IMR-90 (cell line): Measurements from ENCODE around the gene CNOT6. TPM values are rescaled to one million over a fixed set of nuclear protein-coding genes. Genes with fewer than 3 reads are reported as not detected.

Experiments
- ATAC-seq: fragments of 200-7000 bp; cut with Tn5 transposase; 2 replicates; pipeline ENCODE4 v1.9.1; 2020; ENCODE audit warnings: low read depth, mild to moderate bottlenecking, moderate library complexity
- BruUV-seq: library from RNA; stranded (reverse); fragments of 400-500 nt; replicated peaks from 2 replicates; lab custom pipeline; 2021; lab: Mats Ljungman, UMichigan
- CTCF ChIA-PET: fragments of 300-600 bp; formaldehyde crosslinking; extraction: SDS; loops from one replicate; lab custom pipeline; 2021; ENCODE audit warnings: antibody characterized with exemption; lab: Yijun Ruan, JAX
- POLR2A ChIA-PET: fragments of 300-600 bp; sonication (Branson Sonifier 250); formaldehyde crosslinking; loops from one replicate; lab custom pipeline; 2022; ENCODE audit warnings: antibody characterized with exemption; ENCODE audit not compliant: unreplicated experiment; lab: Charles Lee
- DNase-seq: peaks from one replicate; pipeline ENCODE4 v3.0.0; 2013
- H2AFZ ChIP-seq: replicated peaks from 2 replicates; pipeline ENCODE3; 2013; ENCODE audit warnings: low read length, mild to moderate bottlenecking; ENCODE audit not compliant: poor library complexity
- H2AK5ac ChIP-seq: 2 replicates; pipeline ENCODE4 v1.6.1; 2013; ENCODE audit warnings: low read depth, low read length, inconsistent platforms
- H2AK9ac ChIP-seq: replicated peaks from 2 replicates; pipeline ENCODE3; 2013; ENCODE audit warnings: mild to moderate bottlenecking, low read depth, low read length, moderate library complexity; ENCODE audit not compliant: poor library complexity
- H2BK120ac ChIP-seq: 2 replicates; pipeline ENCODE4 v1.6.1; 2013; ENCODE audit warnings: low read depth, low read length, inconsistent platforms
- H2BK15ac ChIP-seq: 3 replicates; pipeline ENCODE4 v1.6.1; 2013; ENCODE audit warnings: low read depth, low read length, inconsistent platforms
- H2BK20ac ChIP-seq: 2 replicates; pipeline ENCODE4 v1.6.1; 2013; ENCODE audit warnings: low read depth, mild to moderate bottlenecking, inconsistent platforms, low read length, moderate library complexity
- H2BK5ac ChIP-seq: 2 replicates; pipeline ENCODE4 v1.6.1; 2013; ENCODE audit warnings: mild to moderate bottlenecking, low read depth, low read length, inconsistent platforms; ENCODE audit not compliant: poor library complexity, severe bottlenecking
- H3K14ac ChIP-seq: replicated peaks from 2 replicates; pipeline ENCODE4 v1.6.1; 2013; ENCODE audit warnings: low read depth, low read length, inconsistent platforms
- H3K18ac ChIP-seq: 2 replicates; pipeline ENCODE4 v1.6.1; 2013; ENCODE audit warnings: low read depth, low read length, control low read depth
- H3K23ac ChIP-seq: 2 replicates; pipeline ENCODE4 v1.6.1; 2013; ENCODE audit warnings: low read depth, low read length, inconsistent platforms
- H3K27ac ChIP-seq: 2 replicates; pipeline ENCODE4 v1.5.1; 2013; ENCODE audit warnings: mild to moderate bottlenecking, control low read depth, low read length; ENCODE audit not compliant: insufficient read depth
- H3K27me3 ChIP-seq: 2 replicates; pipeline ENCODE4 v1.6.1; 2013; ENCODE audit warnings: low read length; ENCODE audit not compliant: control insufficient read depth, insufficient read depth
- H3K36me3 ChIP-seq: 2 replicates; pipeline ENCODE4 v1.6.1; 2013; ENCODE audit warnings: low read length, mixed read lengths; ENCODE audit not compliant: control insufficient read depth, insufficient read depth
- H3K4ac ChIP-seq: 2 replicates; pipeline ENCODE4 v1.6.1; 2013; ENCODE audit warnings: low read depth, low read length, inconsistent platforms
- H3K4me1 ChIP-seq: 2 replicates; pipeline ENCODE4 v1.6.1; 2013; ENCODE audit warnings: low read length, mixed read lengths; ENCODE audit not compliant: control insufficient read depth, insufficient read depth
- H3K4me2 ChIP-seq: 2 replicates; pipeline ENCODE4 v1.6.1; 2013; ENCODE audit warnings: low read depth, mild to moderate bottlenecking, control low read depth, low read length, moderate library complexity
- H3K4me3 ChIP-seq: 2 replicates; pipeline ENCODE4 v1.5.1; 2013; ENCODE audit warnings: low read depth, mild to moderate bottlenecking, control low read depth, low read length, moderate library complexity; ENCODE audit not compliant: insufficient read depth
- H3K56ac ChIP-seq: 2 replicates; pipeline ENCODE4 v1.6.1; 2013; ENCODE audit warnings: low read length, inconsistent platforms; ENCODE audit not compliant: insufficient read depth; ENCODE audit errors: extremely low read depth
- H3K79me1 ChIP-seq, 2 experiments: 2 replicates each; pipeline ENCODE4 v1.6.1; 2013; ENCODE audit warnings: low read length in 2 of 2, inconsistent platforms in 1 of 2, low read depth in 1 of 2
- H3K9ac ChIP-seq: 2 replicates; pipeline ENCODE4 v1.6.1; 2013; ENCODE audit warnings: low read depth, low read length, control low read depth
- H3K9me1 ChIP-seq: 2 replicates; pipeline ENCODE4 v1.6.1; 2013; ENCODE audit warnings: low read length, inconsistent platforms; ENCODE audit not compliant: insufficient read depth
- H3K9me3 ChIP-seq: 2 replicates; pipeline ENCODE4 v1.6.1; 2013; ENCODE audit warnings: low read length; ENCODE audit not compliant: control insufficient read depth, insufficient read depth
- H4K20me1 ChIP-seq: 2 replicates; pipeline ENCODE4 v1.6.1; 2013; ENCODE audit warnings: low read length, inconsistent platforms; ENCODE audit not compliant: insufficient read depth
- H4K5ac ChIP-seq: 2 replicates; pipeline ENCODE4 v1.6.1; 2013; ENCODE audit warnings: mild to moderate bottlenecking, low read depth, low read length, control low read depth
- H4K8ac ChIP-seq, 2 experiments: 2 replicates each; pipeline ENCODE4 v1.6.1; 2013; ENCODE audit warnings: low read depth in 2 of 2, low read length in 2 of 2, control low read depth in 1 of 2, inconsistent platforms in 1 of 2
- H4K91ac ChIP-seq: 2 replicates; pipeline ENCODE4 v1.6.1; 2013; ENCODE audit warnings: low read depth, low read length, inconsistent platforms; ENCODE audit not compliant: insufficient read depth
- CHD1 ChIP-seq: IDR thresholded peaks from 2 replicates; pipeline ENCODE4 v1.6.1; 2012; ENCODE audit warnings: low read depth, low read length, improper control_type of control experiment
- FOS ChIP-seq: fragments of 150-350 bp; IDR thresholded peaks from 2 replicates; pipeline ENCODE4 v1.6.1; 2016; ENCODE audit warnings: low read depth, low read length
- MAZ ChIP-seq: IDR thresholded peaks from 2 replicates; pipeline ENCODE4 v1.6.1; 2012; ENCODE audit warnings: low read depth, mild to moderate bottlenecking, low read length, improper control_type of control experiment, moderate library complexity, borderline replicate concordance
- MXI1 ChIP-seq: IDR thresholded peaks from 2 replicates; pipeline ENCODE4 v1.6.1; 2012; ENCODE audit warnings: low read depth, mild to moderate bottlenecking, low read length, moderate library complexity, borderline replicate concordance
- NFE2L2 ChIP-seq: fragments of 150-350 bp; IDR thresholded peaks from 2 replicates; pipeline ENCODE4 v1.6.1; 2016; ENCODE audit warnings: low read depth, mild to moderate bottlenecking, low read length
- POLR2A ChIP-seq: IDR thresholded peaks from 2 replicates; pipeline ENCODE4 v1.6.1; 2012; ENCODE audit warnings: mild to moderate bottlenecking, low read depth, low read length
- RCOR1 ChIP-seq: IDR thresholded peaks from 2 replicates; pipeline ENCODE4 v1.6.1; 2012; ENCODE audit warnings: mild to moderate bottlenecking, low read length, improper control_type of control experiment; ENCODE audit not compliant: insufficient replicate concordance
- RFX5 ChIP-seq: IDR thresholded peaks from 2 replicates; pipeline ENCODE4 v1.8.0; 2012; ENCODE audit warnings: low read depth, mild to moderate bottlenecking, low read length, moderate library complexity
- USF2 ChIP-seq: fragments of 150-350 bp; IDR thresholded peaks from 2 replicates; pipeline ENCODE4 v1.6.1; 2017; ENCODE audit warnings: mild to moderate bottlenecking, antibody characterized with exemption, low read length, low read depth
- WGBS, 2 experiments: methylation state at CpG; one replicate each; pipeline versions ENCODE4 v1.1.5 to v1.1.7; 2013; ENCODE audit warnings: missing lambda C conversion rate in 2 of 2; ENCODE audit not compliant: insufficient read length in 1 of 2; ENCODE audit errors: extremely low coverage in 2 of 2; 5-methylcytosine and 5-hydroxymethylcytosine counted together
- dilution Hi-C: fragments of 300-500 bp; cut with HindIII; formaldehyde crosslinking; loops from one replicate; pipeline ENCODE4 v1.14.3; 2018; ENCODE audit warnings: low sequenced_read_pairs; ENCODE audit not compliant: unreplicated experiment
- in situ Hi-C: fragments of 300-500 bp; cut with MboI; formaldehyde crosslinking; loops from 3 replicates; pipeline ENCODE4 v1.14.3; 2019; ENCODE audit warnings: low sequenced_read_pairs, inconsistent platforms, mixed read lengths
- intact Hi-C: fragments of 100-400 bp; cut with micrococcal nuclease; formaldehyde crosslinking; loops from 2 replicates; pipeline ENCODE4 v1.10.0; 2022
- polyA plus RNA-seq, 3 experiments: library from polyadenylated mRNA; depleted of rRNA; stranded (reverse); fragments of >200 nt; gene quantifications; 2 replicates each; pipeline ENCODE4 v1.2.3, GENCODE V29; 2012; ENCODE audit warnings: low replicate concordance in 1 of 3
- total RNA-seq: library from RNA; depleted of rRNA; stranded (reverse); fragments of >200 nt; gene quantifications from 2 replicates; pipeline ENCODE4 v1.2.3, GENCODE V29; 2012

CNOT6 gene
- total and polyA plus RNA-seq, 2 of the 4 experiments (the other 2 are of a cell fraction): 9.7 to 10.8 TPM

GRCh38 chr5:180620014-180620413, 125.8 kb downstream of the CNOT6 start:
- no peak overlapping the region for H3K4me3 ChIP-seq
- no peak for TF ChIP-seq NFE2L2
- no peak for TF ChIP-seq FOS
- TF ChIP-seq MAZ: no peak
- TF ChIP-seq MXI1: no peak
- no peak for TF ChIP-seq USF2
- TF ChIP-seq RFX5: no peak
- no peak for TF ChIP-seq RCOR1
- no peak for TF ChIP-seq POLR2A
- TF ChIP-seq CHD1: no peak
- H3K4me1 ChIP-seq: no peaks in the 10 kb centered on the region
- CTCF ChIA-PET: no interaction called here
- no peak overlapping the region for H3K18ac ChIP-seq
- H3K23ac ChIP-seq: no peak overlapping the region
- no TSS peak for BruUV-seq
- POLR2A ChIA-PET: no interaction called here
- 94% methylated on average over 10 of the region's 14 CpGs; no CpG with 5 or more reads in 1 of the 2 experiments for WGBS, 2 experiments
- no peaks in the 10 kb centered on the region for H3K9me3 ChIP-seq
- H4K8ac ChIP-seq: no peak overlapping the region
- H3K56ac ChIP-seq: no peak overlapping the region
- H2BK20ac ChIP-seq: no peak overlapping the region
- intact Hi-C loops (no loop called here), in situ Hi-C loops (no loop called here), dilution Hi-C loops (no loop called here)
- H3K27ac ChIP-seq: no peak overlapping the region
- ATAC-seq: no peak
- no peak overlapping the region for H2BK15ac ChIP-seq
- peaks cover 10% of the 10 kb centered on the region; the same call in 1 of the 2 replicates for H3K27me3 ChIP-seq
- no peak overlapping the region for H2BK120ac ChIP-seq
- no peak overlapping the region for H2BK5ac ChIP-seq
- H4K20me1 ChIP-seq: no peaks in the 10 kb centered on the region
- H3K9ac ChIP-seq: no peak overlapping the region
- no peaks in the 10 kb centered on the region for H3K36me3 ChIP-seq
- H3K9me1 ChIP-seq: no peaks in the 10 kb centered on the region
- no peak for DNase-seq
- no peaks in the 10 kb centered on the region for H3K79me1 ChIP-seq
- H3K14ac ChIP-seq: no peak overlapping the region
- no peak overlapping the region for H4K91ac ChIP-seq
- H2AFZ ChIP-seq: no peak overlapping the region
- no peak overlapping the region for H2AK9ac ChIP-seq
- no peak overlapping the region for H3K4me2 ChIP-seq
- H4K5ac ChIP-seq: no peak overlapping the region
- H2AK5ac ChIP-seq: no peak overlapping the region
- no peak overlapping the region for H3K4ac ChIP-seq
